D721Med (cell line): ENCODE data around the gene TTLL5.

ENCODE experiments used
- DNase-seq: peaks from one replicate; pipeline ENCODE4 v3.0.0; 2011; ENCODE audit warnings: low spot score; ENCODE audit not compliant: insufficient read length
- FAIRE-seq: peaks from 2 replicates; lab custom pipeline; 2011; peaks lifted over from hg19 to GRCh38; lab: Jason Lieb, UNC
- CTCF ChIP-seq: IDR thresholded peaks from 2 replicates; pipeline ENCODE4 v1.5.1; 2012; ENCODE audit warnings: mild to moderate bottlenecking, control low read depth; ENCODE audit not compliant: insufficient read depth; ENCODE audit errors: missing control alignments

Gene TTLL5

DNA sequence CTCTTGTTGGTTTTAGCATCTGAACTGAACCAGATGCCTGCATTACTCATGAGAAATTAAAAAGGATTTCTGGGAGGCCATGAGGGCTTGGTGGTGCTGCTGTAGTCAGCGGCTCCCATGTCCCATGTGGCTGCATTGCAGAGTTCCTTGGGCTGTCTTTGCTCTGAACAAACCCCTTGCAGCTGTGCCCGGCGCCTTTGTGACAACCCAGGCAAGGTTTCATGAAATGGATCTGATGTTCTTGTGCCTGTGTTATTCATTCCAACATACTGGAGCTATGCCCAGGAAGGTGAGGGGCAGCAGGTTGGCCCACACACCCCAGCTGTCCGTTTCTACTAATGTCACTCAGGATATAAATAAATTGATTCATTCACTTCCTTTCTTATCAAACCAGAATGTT is 280.0 kb downstream of the TTLL5 start:
- TF ChIP-seq CTCF = no peak
- DNase-seq = no peak
- no peak for FAIRE-seq

DNA sequence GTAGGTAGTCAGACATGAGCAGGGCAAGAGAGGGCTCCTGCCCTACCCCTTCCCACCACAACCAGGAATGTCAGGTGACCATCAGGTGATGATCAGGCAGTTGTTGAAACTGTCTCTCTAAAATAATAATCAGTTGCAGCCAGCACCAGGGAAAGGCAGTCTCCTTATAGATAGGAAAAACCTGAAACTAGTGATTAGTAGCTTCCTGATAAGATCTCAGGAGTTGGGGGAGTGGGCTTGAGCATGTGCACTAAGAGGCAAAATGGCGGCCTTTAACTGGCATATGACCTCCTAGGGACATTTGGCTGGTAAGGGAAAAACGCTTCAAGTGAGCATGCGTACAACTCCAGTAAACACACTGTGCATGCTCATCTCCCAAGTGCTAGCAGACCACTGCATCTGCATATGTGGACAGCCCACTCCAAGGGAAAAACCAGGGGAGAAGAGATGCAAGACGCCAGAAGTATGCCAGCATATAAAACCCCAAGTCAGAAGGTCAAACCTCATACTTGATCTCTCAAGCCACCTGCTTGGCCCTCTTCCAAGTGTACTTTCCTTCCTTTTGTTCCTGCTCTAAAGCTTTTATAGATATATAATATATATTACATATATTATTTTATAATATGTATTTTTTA is 283.7 kb downstream of the TTLL5 start:
- no peak for FAIRE-seq
- no peak for TF ChIP-seq CTCF
- DNase-seq = no peak

- FAIRE-seq (no peak), DNase-seq (no peak)
- TF ChIP-seq CTCF = no peak
Observed at GRCh38 chr14:75946785-75947184, 285.7 kb downstream of the TTLL5 start.

- TF ChIP-seq CTCF = no peak
- DNase-seq (no peak), FAIRE-seq (no peak)
Observed at GRCh38 chr14:75952489-75952888, 291.4 kb downstream of the TTLL5 start.

DNA sequence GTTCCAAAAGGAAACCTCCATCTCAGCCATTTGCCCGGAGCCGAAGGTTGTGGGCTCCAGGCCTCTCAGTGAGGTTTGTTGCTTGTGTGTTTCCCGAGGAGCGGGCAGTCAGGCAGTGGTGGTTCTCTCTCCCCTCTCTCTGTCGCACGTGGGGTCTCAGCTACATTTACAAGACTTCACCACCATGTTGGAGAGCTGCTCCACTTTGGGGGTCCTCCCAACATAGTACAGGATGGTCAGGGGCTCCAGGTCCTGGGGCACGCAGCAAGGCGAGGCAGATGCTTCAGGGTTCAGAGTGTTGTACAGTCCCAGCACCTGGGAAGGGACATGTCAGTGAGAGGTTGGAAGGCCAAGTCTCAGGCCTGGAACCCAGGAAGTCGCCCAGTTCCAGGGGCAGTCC is 298.0 kb downstream of the TTLL5 start:
- TF ChIP-seq CTCF = no peak
- DNase-seq (no peak), FAIRE-seq (no peak)

DNA sequence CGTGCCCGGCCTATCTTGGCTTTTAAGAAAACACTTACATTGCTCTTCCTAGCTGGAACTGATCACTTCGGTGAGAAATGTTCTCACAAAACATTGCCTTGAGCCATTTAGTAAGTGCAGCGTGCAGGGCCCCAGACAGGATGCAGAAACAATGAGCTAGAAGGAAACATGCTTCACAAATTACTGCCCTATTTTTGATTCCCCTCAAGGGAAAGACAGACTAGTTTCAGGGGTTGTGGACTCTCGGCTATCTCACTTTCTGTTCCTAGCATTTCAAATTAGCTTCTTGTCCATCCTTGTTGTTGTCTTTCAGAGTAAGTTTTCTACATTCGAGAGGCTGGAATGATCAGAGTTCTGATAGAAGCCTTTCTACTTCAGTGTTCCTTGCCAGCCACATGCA is 299.2 kb downstream of the TTLL5 start:
- no peak for DNase-seq
- FAIRE-seq = no peak
- no peak for TF ChIP-seq CTCF

DNA sequence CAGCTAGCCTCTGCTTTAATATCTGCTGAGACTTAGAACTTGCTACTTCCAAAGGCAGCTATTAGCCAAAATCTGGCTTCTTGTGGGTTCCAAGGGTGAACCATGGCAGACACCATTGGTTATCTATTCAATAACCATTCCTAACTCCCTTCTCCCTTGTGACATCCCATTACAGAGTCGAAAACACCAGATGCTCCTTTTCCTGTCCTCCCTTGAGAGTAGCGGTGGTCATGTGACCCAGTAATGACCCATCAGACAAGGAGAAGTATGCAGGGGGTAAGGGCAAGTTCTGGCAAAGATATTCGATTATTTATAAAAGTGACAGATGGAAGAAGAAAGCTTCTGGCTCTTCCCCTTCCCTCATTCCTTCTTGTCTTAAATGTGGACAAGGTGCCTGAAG is 300.6 kb downstream of the TTLL5 start:
- DNase-seq (no peak), FAIRE-seq (no peak)
- no peak for TF ChIP-seq CTCF
